Ishikawa (cell line): ENCODE data around the gene LAMA3.

Experiments
- CEBPB ChIP-seq: IDR thresholded peaks from 2 replicates; pipeline ENCODE4 v1.6.1; 2012
- CREB1 ChIP-seq: IDR thresholded peaks from 2 replicates; pipeline ENCODE4 v1.6.1; 2012; ENCODE audit warnings: low read depth
- EP300 ChIP-seq: IDR thresholded peaks from 2 replicates; pipeline ENCODE4 v1.6.1; 2012; ENCODE audit warnings: borderline replicate concordance
- FOXM1 ChIP-seq: IDR thresholded peaks from 2 replicates; pipeline ENCODE4 v1.6.1; 2012; ENCODE audit warnings: low read depth, borderline replicate concordance
- RAD21 ChIP-seq: IDR thresholded peaks from 2 replicates; pipeline ENCODE4 v1.6.1; 2012; ENCODE audit warnings: low read depth
- TAF1 ChIP-seq: IDR thresholded peaks from 2 replicates; pipeline ENCODE4 v1.6.1; 2012; ENCODE audit warnings: low read depth, mild to moderate bottlenecking
- TCF12 ChIP-seq: IDR thresholded peaks from 2 replicates; pipeline ENCODE4 v1.6.1; 2012; ENCODE audit warnings: low read depth
- TEAD4 ChIP-seq: IDR thresholded peaks from 2 replicates; pipeline ENCODE4 v1.6.1; 2012
- YY1 ChIP-seq: IDR thresholded peaks from 2 replicates; pipeline ENCODE4 v1.6.1; 2012; ENCODE audit warnings: low read depth
- ZBTB7A ChIP-seq: IDR thresholded peaks from 2 replicates; pipeline ENCODE4 v1.6.1; 2012; ENCODE audit warnings: low read depth
- TF ChIP-seq, protein P1 (sequence below): IDR thresholded peaks from 2 replicates; pipeline ENCODE4 v1.6.1; 2012
- TF ChIP-seq, protein P2 (sequence below): IDR thresholded peaks from 2 replicates; pipeline ENCODE4 v1.6.1; 2012; ENCODE audit warnings: low read depth, mild to moderate bottlenecking
- TF ChIP-seq, protein P3 (sequence below): IDR thresholded peaks from 2 replicates; pipeline ENCODE4 v1.6.1; 2012

DNA sequence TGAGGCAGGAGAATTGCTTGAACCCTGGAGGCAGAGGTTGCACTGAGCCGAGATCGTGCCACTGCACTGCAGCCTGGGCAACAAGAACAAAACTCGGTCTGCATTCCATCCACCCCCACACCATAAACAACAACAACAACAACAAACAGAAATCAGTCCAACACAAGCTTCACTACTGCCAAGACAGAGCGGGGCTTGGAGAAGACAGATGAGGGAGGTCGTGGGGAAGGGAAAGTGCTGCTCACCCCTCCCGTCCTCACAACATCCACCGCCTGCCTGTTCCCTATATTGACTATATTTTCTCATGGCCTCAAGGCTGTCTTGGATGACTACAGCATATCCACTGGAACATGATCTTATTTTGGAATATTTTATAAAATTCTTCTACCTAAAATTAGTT lies 187.7 kb downstream of the LAMA3 start:
- TF ChIP-seq, protein P1, sequence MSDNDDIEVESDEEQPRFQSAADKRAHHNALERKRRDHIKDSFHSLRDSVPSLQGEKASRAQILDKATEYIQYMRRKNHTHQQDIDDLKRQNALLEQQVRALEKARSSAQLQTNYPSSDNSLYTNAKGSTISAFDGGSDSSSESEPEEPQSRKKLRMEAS = no peak
- TF ChIP-seq TCF12 = no peak
- TF ChIP-seq, protein P2, sequence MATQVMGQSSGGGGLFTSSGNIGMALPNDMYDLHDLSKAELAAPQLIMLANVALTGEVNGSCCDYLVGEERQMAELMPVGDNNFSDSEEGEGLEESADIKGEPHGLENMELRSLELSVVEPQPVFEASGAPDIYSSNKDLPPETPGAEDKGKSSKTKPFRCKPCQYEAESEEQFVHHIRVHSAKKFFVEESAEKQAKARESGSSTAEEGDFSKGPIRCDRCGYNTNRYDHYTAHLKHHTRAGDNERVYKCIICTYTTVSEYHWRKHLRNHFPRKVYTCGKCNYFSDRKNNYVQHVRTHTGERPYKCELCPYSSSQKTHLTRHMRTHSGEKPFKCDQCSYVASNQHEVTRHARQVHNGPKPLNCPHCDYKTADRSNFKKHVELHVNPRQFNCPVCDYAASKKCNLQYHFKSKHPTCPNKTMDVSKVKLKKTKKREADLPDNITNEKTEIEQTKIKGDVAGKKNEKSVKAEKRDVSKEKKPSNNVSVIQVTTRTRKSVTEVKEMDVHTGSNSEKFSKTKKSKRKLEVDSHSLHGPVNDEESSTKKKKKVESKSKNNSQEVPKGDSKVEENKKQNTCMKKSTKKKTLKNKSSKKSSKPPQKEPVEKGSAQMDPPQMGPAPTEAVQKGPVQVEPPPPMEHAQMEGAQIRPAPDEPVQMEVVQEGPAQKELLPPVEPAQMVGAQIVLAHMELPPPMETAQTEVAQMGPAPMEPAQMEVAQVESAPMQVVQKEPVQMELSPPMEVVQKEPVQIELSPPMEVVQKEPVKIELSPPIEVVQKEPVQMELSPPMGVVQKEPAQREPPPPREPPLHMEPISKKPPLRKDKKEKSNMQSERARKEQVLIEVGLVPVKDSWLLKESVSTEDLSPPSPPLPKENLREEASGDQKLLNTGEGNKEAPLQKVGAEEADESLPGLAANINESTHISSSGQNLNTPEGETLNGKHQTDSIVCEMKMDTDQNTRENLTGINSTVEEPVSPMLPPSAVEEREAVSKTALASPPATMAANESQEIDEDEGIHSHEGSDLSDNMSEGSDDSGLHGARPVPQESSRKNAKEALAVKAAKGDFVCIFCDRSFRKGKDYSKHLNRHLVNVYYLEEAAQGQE = no peak
- no peak for TF ChIP-seq RAD21
- TF ChIP-seq CEBPB = no peak
- TF ChIP-seq EP300 = no peak
- TF ChIP-seq YY1 = no peak
- no peak for TF ChIP-seq TAF1
- no peak for TF ChIP-seq FOXM1
- TF ChIP-seq ZBTB7A = no peak
- TF ChIP-seq TEAD4 = no peak
- no peak for TF ChIP-seq CREB1
- TF ChIP-seq, protein P3, sequence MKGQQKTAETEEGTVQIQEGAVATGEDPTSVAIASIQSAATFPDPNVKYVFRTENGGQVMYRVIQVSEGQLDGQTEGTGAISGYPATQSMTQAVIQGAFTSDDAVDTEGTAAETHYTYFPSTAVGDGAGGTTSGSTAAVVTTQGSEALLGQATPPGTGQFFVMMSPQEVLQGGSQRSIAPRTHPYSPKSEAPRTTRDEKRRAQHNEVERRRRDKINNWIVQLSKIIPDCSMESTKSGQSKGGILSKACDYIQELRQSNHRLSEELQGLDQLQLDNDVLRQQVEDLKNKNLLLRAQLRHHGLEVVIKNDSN = no peak
